H1 (cell line): ENCODE measurements around the gene OR13G1. TPM values are rescaled to one million over a fixed set of nuclear protein-coding genes. Genes with fewer than 3 reads are reported as not detected.

Source experiments
- CTCF ChIA-PET: fragments of 300-600 bp; sonication (Branson Sonifier 250); formaldehyde crosslinking; loops from one replicate; lab custom pipeline; 2021; ENCODE audit not compliant: partially characterized antibody; lab: Charles Lee
- POLR2A ChIA-PET: fragments of 300-600 bp; sonication (Branson Sonifier 250); formaldehyde crosslinking; loops from one replicate; lab custom pipeline; 2021; ENCODE audit warnings: inconsistent platforms; ENCODE audit not compliant: partially characterized antibody; lab: Charles Lee
- DNase-seq, 2 experiments: peaks; one replicate each; pipeline versions ENCODE4 v3.0.0 to v3.0.0-alpha.2; 2010 to 2022; ENCODE audit warnings: low spot score in 2 of 2, low read depth in 1 of 2, mixed read lengths in 1 of 2
- FAIRE-seq: peaks from 2 replicates; lab custom pipeline; 2011; peaks lifted over from hg19 to GRCh38; lab: Jason Lieb, UNC
- H2AFZ ChIP-seq: 2 replicates; pipeline ENCODE4 v1.8.1; 2012; ENCODE audit warnings: low read length, inconsistent platforms
- H2AK5ac ChIP-seq: 2 replicates; pipeline ENCODE4 v1.6.1; 2013; ENCODE audit warnings: low read depth, low read length
- H2BK120ac ChIP-seq: replicated peaks from 2 replicates; pipeline ENCODE3; 2013; ENCODE audit warnings: low read depth, low read length, inconsistent platforms
- H2BK12ac ChIP-seq: 2 replicates; pipeline ENCODE4 v1.6.1; 2013; ENCODE audit warnings: low read depth, low read length
- H2BK15ac ChIP-seq: 2 replicates; pipeline ENCODE4 v1.6.1; 2013; ENCODE audit warnings: low read length
- H2BK20ac ChIP-seq: 2 replicates; pipeline ENCODE4 v1.6.1; 2013; ENCODE audit warnings: low read length
- H2BK5ac ChIP-seq: 2 replicates; pipeline ENCODE4 v1.6.1; 2013; ENCODE audit warnings: low read depth, low read length
- H3K14ac ChIP-seq: 2 replicates; pipeline ENCODE4 v1.6.1; 2013; ENCODE audit warnings: inconsistent platforms; ENCODE audit not compliant: insufficient read length
- H3K18ac ChIP-seq: 2 replicates; pipeline ENCODE4 v1.6.1; 2013; ENCODE audit warnings: low read length; ENCODE audit errors: extremely low read depth
- H3K23ac ChIP-seq: 2 replicates; pipeline ENCODE4 v1.6.1; 2013; ENCODE audit warnings: inconsistent platforms; ENCODE audit not compliant: insufficient read length
- H3K23me2 ChIP-seq: 2 replicates; pipeline ENCODE4 v1.6.1; 2013; ENCODE audit warnings: low read depth, low read length
- H3K27ac ChIP-seq: 2 replicates; pipeline ENCODE4 v1.6.1; 2011; ENCODE audit warnings: low read depth, low read length, inconsistent platforms
- H3K27me3 ChIP-seq, 4 experiments: replicated peaks in 1 of 4; 1 replicate in 1 of 4; 2 replicates in 3 of 4; pipeline versions ENCODE4 v1.6.1 to v1.8.1; 2011 to 2013; ENCODE audit warnings: low read length in 3 of 4, mild to moderate bottlenecking in 3 of 4, inconsistent platforms in 2 of 4, mixed read lengths in 2 of 4, moderate library complexity in 1 of 4; ENCODE audit not compliant: control insufficient read depth in 3 of 4, insufficient read depth in 3 of 4; ENCODE audit errors: extremely low read depth in 1 of 4
- H3K36me3 ChIP-seq, 4 experiments: 2 replicates each; pipeline versions ENCODE4 v1.6.1 to v1.8.1; 2011 to 2013; ENCODE audit warnings: mild to moderate bottlenecking in 4 of 4, low read length in 3 of 4, moderate library complexity in 2 of 4, control low read depth in 1 of 4, inconsistent platforms in 1 of 4; ENCODE audit not compliant: insufficient read depth in 4 of 4, control insufficient read depth in 2 of 4
- H3K4ac ChIP-seq: replicated peaks from 2 replicates; pipeline ENCODE3; 2013; ENCODE audit warnings: low read length, low read depth, mixed read lengths, inconsistent platforms; ENCODE audit not compliant: insufficient read length
- H3K4me1 ChIP-seq, 4 experiments: replicated peaks in 1 of 4; 1 replicate in 1 of 4; 2 replicates in 3 of 4; pipeline versions ENCODE4 v1.6.1 to v1.8.1; 2011 to 2013; ENCODE audit warnings: low read length in 3 of 4, inconsistent platforms in 2 of 4, mixed read lengths in 1 of 4; ENCODE audit not compliant: insufficient read depth in 4 of 4, control insufficient read depth in 3 of 4
- H3K4me2 ChIP-seq, 2 experiments: 2 replicates each; pipeline versions ENCODE4 v1.6.1 to v1.8.1; 2011 to 2013; ENCODE audit warnings: low read depth in 2 of 2, low read length in 2 of 2, control low read depth in 1 of 2, inconsistent platforms in 1 of 2, mild to moderate bottlenecking in 1 of 2; ENCODE audit not compliant: insufficient read depth in 1 of 2
- H3K4me3 ChIP-seq, 4 experiments: fragments of 200-600, 300-600 bp in 1 of 4; sonication (generic), shearing (Covaris generic), sonication (Bioruptor Twin) in 1 of 4; 2 replicates each; pipeline versions ENCODE4 v1.5.1 to v1.8.1; 2011 to 2016; ENCODE audit warnings: low read length in 4 of 4, low read depth in 3 of 4, control low read depth in 2 of 4, inconsistent platforms in 2 of 4, mild to moderate bottlenecking in 2 of 4, mixed read lengths in 1 of 4, moderate library complexity in 1 of 4; ENCODE audit not compliant: insufficient read depth in 2 of 4; ENCODE audit errors: extremely low read depth in 1 of 4
- H3K56ac ChIP-seq: replicated peaks from 2 replicates; pipeline ENCODE3; 2013; ENCODE audit warnings: low read depth, mild to moderate bottlenecking, mixed read lengths, low read length, inconsistent platforms; ENCODE audit not compliant: insufficient read length
- H3K79me1 ChIP-seq: 2 replicates; pipeline ENCODE4 v1.6.1; 2013; ENCODE audit warnings: low read depth, low read length, control low read depth
- H3K79me2 ChIP-seq, 2 experiments: 2 replicates each; pipeline versions ENCODE4 v1.6.1 to v1.8.1; 2012 to 2013; ENCODE audit warnings: low read length in 2 of 2, mild to moderate bottlenecking in 2 of 2, inconsistent platforms in 1 of 2; ENCODE audit not compliant: insufficient read depth in 2 of 2, control insufficient read depth in 1 of 2
- H3K9ac ChIP-seq, 4 experiments: replicated peaks in 1 of 4; 1 replicate in 1 of 4; 2 replicates in 3 of 4; pipeline versions ENCODE4 v1.6.1 to v1.8.1; 2011 to 2013; ENCODE audit warnings: low read depth in 3 of 4, low read length in 3 of 4, control low read depth in 2 of 4, mild to moderate bottlenecking in 2 of 4, moderate library complexity in 2 of 4, inconsistent platforms in 1 of 4; ENCODE audit errors: extremely low read depth in 1 of 4
- H3K9me3 ChIP-seq, 2 experiments: 2 replicates each; pipeline versions ENCODE4 v1.6.1 to v1.8.1; 2012 to 2013; ENCODE audit warnings: mild to moderate bottlenecking in 2 of 2, moderate library complexity in 2 of 2, control low read depth in 1 of 2, inconsistent platforms in 1 of 2, low read depth in 1 of 2, low read length in 1 of 2, mixed read lengths in 1 of 2; ENCODE audit not compliant: insufficient read depth in 2 of 2
- H4K20me1 ChIP-seq, 2 experiments: replicated peaks in 1 of 2; 2 replicates each; pipeline versions ENCODE3 to v1.8.1; 2011 to 2013; ENCODE audit warnings: inconsistent platforms in 2 of 2, low read length in 2 of 2, mild to moderate bottlenecking in 1 of 2; ENCODE audit not compliant: insufficient read depth in 2 of 2, control insufficient read depth in 1 of 2
- H4K5ac ChIP-seq: 2 replicates; pipeline ENCODE4 v1.6.1; 2013; ENCODE audit warnings: low read length, low read depth, mixed read lengths, inconsistent platforms; ENCODE audit not compliant: insufficient read length
- H4K8ac ChIP-seq: 2 replicates; pipeline ENCODE4 v1.8.0; 2013; ENCODE audit warnings: mild to moderate bottlenecking, moderate library complexity, low read length, inconsistent platforms; ENCODE audit not compliant: insufficient read depth; ENCODE audit errors: extremely low read depth
- H4K91ac ChIP-seq: replicated peaks from 2 replicates; pipeline ENCODE3; 2013; ENCODE audit warnings: low read length, mixed read lengths, inconsistent platforms; ENCODE audit not compliant: insufficient read length
- BACH1 ChIP-seq: IDR thresholded peaks from 2 replicates; pipeline ENCODE4 v1.6.1; 2012; ENCODE audit warnings: low read length, improper control_type of control experiment
- EP300 ChIP-seq, 2 experiments: IDR thresholded peaks; 1 replicate in 1 of 2; 2 replicates in 1 of 2; pipeline ENCODE4 v1.6.1; 2011 to 2012; ENCODE audit warnings: low read depth in 2 of 2, low read length in 2 of 2, mild to moderate bottlenecking in 2 of 2, borderline replicate concordance in 1 of 2, inconsistent platforms in 1 of 2, moderate library complexity in 1 of 2
- EZH2 ChIP-seq: fragments of 200-600 bp; sonication (generic); IDR thresholded peaks from 2 replicates; pipeline ENCODE4 v1.7.1; 2012; ENCODE audit warnings: low read depth, mild to moderate bottlenecking, moderate library complexity, low read length, inconsistent platforms; ENCODE audit not compliant: severe bottlenecking
- POU5F1 ChIP-seq: IDR thresholded peaks from 2 replicates; pipeline ENCODE4 v1.6.1; 2011; ENCODE audit warnings: low read depth, mild to moderate bottlenecking, low read length, moderate library complexity
- RNF2 ChIP-seq: fragments of 200-900, 300-1000 bp; sonication (generic); IDR thresholded peaks from 2 replicates; pipeline ENCODE4 v1.7.1; 2016; ENCODE audit warnings: borderline replicate concordance, low read depth, mild to moderate bottlenecking, antibody characterized with exemption, low read length; ENCODE audit not compliant: poor library complexity, severe bottlenecking; ENCODE audit errors: missing control alignments
- SRF ChIP-seq: IDR thresholded peaks from 2 replicates; pipeline ENCODE4 v1.6.1; 2011; ENCODE audit warnings: mild to moderate bottlenecking, low read depth, low read length, moderate library complexity
- WGBS, 2 experiments: shearing (Covaris generic) in 1 of 2; methylation state at CpG; one replicate each; pipeline versions ENCODE4 v1.1.6 to v1.1.7; 2013 to 2015; ENCODE audit warnings: low lambda C conversion rate in 2 of 2, mixed read lengths in 2 of 2, inconsistent platforms in 1 of 2, low coverage in 1 of 2, missing lambda C conversion rate in 1 of 2; ENCODE audit not compliant: insufficient replicate concordance in 2 of 2, insufficient coverage in 1 of 2, insufficient read length in 1 of 2; ENCODE audit errors: extremely low coverage in 1 of 2, missing lambda C conversion rate in 1 of 2; 5-methylcytosine and 5-hydroxymethylcytosine counted together
- polyA plus RNA-seq, 7 experiments: library from polyadenylated mRNA; depleted of rRNA in 3 of 7; stranded (reverse) in 5 of 7; unstranded in 2 of 7; fragments of >200 nt in 5 of 7; fragments of 200-250 nt in 2 of 7; gene quantifications; 1 replicate in 5 of 7; 2 replicates in 1 of 7; 4 replicates in 1 of 7; pipeline versions ENCODE4 v1.2.1 to v1.2.3, GENCODE V29; 2011 to 2013; ENCODE audit warnings: missing spikeins in 2 of 7, mixed read lengths in 2 of 7
- total RNA-seq: library from RNA; stranded (reverse); fragmentation: NEBNext Ultra II Directional; extraction: Animal tissue kit (Norgen Biotek cat#: 25700); gene quantifications from 2 replicates; pipeline ENCODE4 v1.2.1, GENCODE V29; 2021

The OR13G1 gene
- total and polyA plus RNA-seq, 2 of the 8 experiments (the other 6 are each of a cell fraction or from before 2014, with no cell fraction given) = not detected

DNA sequence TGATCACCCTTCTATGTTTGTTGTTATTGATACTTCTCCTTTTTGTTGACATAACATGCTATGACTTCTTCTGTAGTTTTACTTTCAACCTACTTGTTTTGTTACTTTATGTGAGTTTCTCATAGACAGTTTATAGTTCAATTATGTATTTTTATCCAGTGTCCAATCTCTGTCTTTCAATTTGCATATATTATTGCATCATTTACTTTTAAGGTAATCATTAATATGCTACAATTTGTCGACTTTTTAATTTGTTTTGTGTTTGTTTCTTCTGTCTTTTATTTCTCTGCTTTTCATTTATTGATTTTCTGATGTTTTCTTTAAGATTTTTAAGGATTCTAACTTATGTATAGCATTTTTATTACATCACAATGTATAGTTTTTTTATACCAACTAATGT lies 10.3 kb downstream of the OR13G1 start:
- Histone ChIP-seq H3K18ac (no peak overlapping the region), H3K9ac (no peak overlapping the region), H4K91ac (no peak overlapping the region), H2BK5ac (no peak overlapping the region), H2BK15ac (no peak overlapping the region), H3K23me2 (no peaks in the 10 kb centered on the region), H3K79me2 (no peaks in the 10 kb centered on the region), H3K36me3 (no peaks in the 10 kb centered on the region), H3K14ac (no peak overlapping the region), H2BK120ac (no peak overlapping the region), H3K9me3 (peaks cover 33 to 34% of the 10 kb centered on the region in 2 experiments; a peak in 3 of 4 replicates), H3K56ac (no peak overlapping the region), H3K4me1 (no peaks in the 10 kb centered on the region), H4K8ac (no peak overlapping the region), H2BK20ac (no peak overlapping the region), H2AK5ac (no peak overlapping the region), H3K27ac (no peak overlapping the region), H2AFZ (no peak overlapping the region), H3K79me1 (no peaks in the 10 kb centered on the region), H2BK12ac (no peak overlapping the region), H3K23ac (no peak overlapping the region), H3K4me2 (no peak overlapping the region), H4K20me1 (no peaks in the 10 kb centered on the region), H3K4me3 (no peak overlapping the region), H3K4ac (no peak overlapping the region), H3K27me3 (peaks cover 0 to 1% (median 0%) of the 10 kb centered on the region in 4 experiments; a peak in 1 of 7 replicates), H4K5ac (no peak overlapping the region)
- ChIA-PET POLR2A (no interaction called here), CTCF (no interaction called here)
- DNase-seq (no peak), FAIRE-seq (no peak)
- no peak for TF ChIP-seq POU5F1
- TF ChIP-seq SRF = no peak
- no peak for TF ChIP-seq EZH2
- TF ChIP-seq BACH1 = no peak
- TF ChIP-seq RNF2 = no peak
- TF ChIP-seq EP300 (IDR thresholded peaks at IDR 0.05; ENCODE audit: borderline replicate concordance in 1 of 2, low read depth in 2 of 2, low read length in 2 of 2) = no peak
- WGBS, 2 experiments = 58% methylated on average over 1 of the region's 1 CpG; no CpG with 5 or more reads in 1 of the 2 experiments
